Right cardiac atrium (tissue), 5 donors: ENCODE measurements around the gene HOOK1. TPM values are rescaled to one million over a fixed set of nuclear protein-coding genes. Genes with fewer than 3 reads are reported as not detected.

Source experiments
- ATAC-seq, 2 donors: fragments of 200-7000 bp; cut with Tn5 transposase; one replicate each; pipeline versions ENCODE4 v1.8.0 to v1.9.1; 2020; ENCODE audit warnings: moderate library complexity in 2 of 2, mild to moderate bottlenecking in 1 of 2
- DNase-seq, 3 donors: peaks; one replicate each; pipeline ENCODE4 v3.0.0-alpha.2; 2020
- H3K27ac ChIP-seq: one replicate; pipeline ENCODE4 v1.5.1; 2013; ENCODE audit warnings: mild to moderate bottlenecking, low read length, control low read depth, moderate library complexity
- H3K27me3 ChIP-seq: one replicate; pipeline ENCODE4 v1.6.1; 2013; ENCODE audit not compliant: control insufficient read depth, insufficient read depth
- H3K4me1 ChIP-seq: one replicate; pipeline ENCODE4 v1.6.1; 2013; ENCODE audit warnings: low read length; ENCODE audit not compliant: control insufficient read depth, insufficient read depth
- H3K4me3 ChIP-seq: one replicate; pipeline ENCODE4 v1.5.1; 2013; ENCODE audit warnings: low read length, control low read depth
- H3K9me3 ChIP-seq: one replicate; pipeline ENCODE4 v1.6.1; 2013; ENCODE audit warnings: low read length; ENCODE audit not compliant: control insufficient read depth
- WGBS: extraction: QIAGEN DNeasy Blood & Tissue Kit; methylation state at CpG from one replicate; pipeline ENCODE4 v1.1.7; 2013; 5-methylcytosine and 5-hydroxymethylcytosine counted together
- intact Hi-C, 4 donors: fragments of 100-400 bp; cut with DNase I; formaldehyde crosslinking; loops; one replicate each; pipeline versions ENCODE4 v1.11.0 to v1.14.0; 2022 to 2023
- polyA plus RNA-seq: library from polyadenylated mRNA; stranded (reverse); fragments of 200-250 nt; gene quantifications from one replicate; pipeline ENCODE4 v1.2.3, GENCODE V29; 2013
- total RNA-seq, 4 donors: library from RNA; stranded (reverse); fragmentation: NEBNext Ultra II Directional; extraction: Animal tissue kit (Norgen Biotek cat#: 25700); gene quantifications; one replicate each; pipeline ENCODE4 v1.2.1, GENCODE V29; 2021
- donor health status: healthy with polysubstance abuse.
- donor health status: DM: no; HTN: yes; CAD: no.
- donor health status: DM: no; HTN: no; CAD: no.
- donor health status: DM: no; HTN: yes; CAD: no; lungs with severe emphysema.
- donor health status: DM: yes; HTN: yes; CAD: no.

The HOOK1 gene
- total and polyA plus RNA-seq, 5 donors, result 3.9 to 12.0 (median 9.6) TPM

DNA sequence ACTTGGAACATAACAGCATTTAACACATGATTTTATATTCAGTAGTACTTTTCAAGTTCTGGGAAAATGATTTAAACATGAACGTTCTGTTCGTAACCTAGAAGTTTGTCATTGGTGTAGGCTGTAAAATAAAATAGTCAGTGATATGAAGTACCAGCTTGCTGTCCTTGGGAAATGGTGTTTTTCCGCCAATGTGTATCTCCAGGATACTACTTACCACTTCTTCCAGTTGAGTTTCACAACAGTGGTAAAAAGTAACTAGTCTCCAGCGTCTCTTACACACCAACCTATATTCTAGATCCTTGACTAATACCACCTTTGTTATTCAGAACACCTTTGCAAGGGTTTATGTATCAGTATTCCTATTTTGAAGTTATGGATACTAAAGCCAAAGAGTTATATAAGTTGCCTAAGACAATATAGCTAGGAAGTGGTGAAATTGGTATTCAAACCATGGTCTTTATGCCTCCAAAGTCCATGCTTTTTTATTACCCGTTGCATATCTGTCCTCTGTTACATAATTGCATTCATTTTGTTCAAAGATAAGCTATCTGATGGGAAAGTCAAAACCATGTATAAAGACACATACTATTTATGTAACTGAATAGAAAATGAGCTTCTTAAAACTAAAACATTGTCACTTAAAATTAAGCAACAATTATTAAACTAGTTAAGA lies 43.1 kb downstream of the HOOK1 start:
- DNase-seq, result no peak
- H3K27ac ChIP-seq, result no peak overlapping the region
- 81% methylated on average over 5 of the region's 5 CpGs for WGBS
- H3K4me1 ChIP-seq, result no peaks in the 10 kb centered on the region
- H3K27me3 ChIP-seq, result no peaks in the 10 kb centered on the region
- no peak overlapping the region for H3K4me3 ChIP-seq
- H3K9me3 ChIP-seq, result no peaks in the 10 kb centered on the region
- ATAC-seq, result no peak
- intact Hi-C loops, result no loop called here

- Histone ChIP-seq H3K4me3 (no peak overlapping the region), H3K4me1 (no peaks in the 10 kb centered on the region), H3K27me3 (no peaks in the 10 kb centered on the region), H3K27ac (no peak overlapping the region), H3K9me3 (no peaks in the 10 kb centered on the region)
- DNase-seq (no peak), ATAC-seq (no peak)
- intact Hi-C loops, result no loop called here
- 91% methylated on average over 2 of the region's 2 CpGs for WGBS
Measured at GRCh38 chr1:59866462-59866861, 51.7 kb downstream of the HOOK1 start.

GRCh38 chr1:59871746-59872145 lies 57.0 kb downstream of the HOOK1 start:
- Histone ChIP-seq H3K4me3 (no peak overlapping the region), H3K27me3 (no peaks in the 10 kb centered on the region), H3K4me1 (no peaks in the 10 kb centered on the region), H3K9me3 (no peaks in the 10 kb centered on the region), H3K27ac (no peak overlapping the region)
- no peak for ATAC-seq
- intact Hi-C loops, result no loop called here
- no peak for DNase-seq

GRCh38 chr1:59877108-59877682 lies 62.4 kb downstream of the HOOK1 start:
- Histone ChIP-seq H3K4me1 (no peaks in the 10 kb centered on the region), H3K4me3 (no peak overlapping the region), H3K27ac (no peak overlapping the region), H3K27me3 (no peaks in the 10 kb centered on the region), H3K9me3 (no peaks in the 10 kb centered on the region)
- 88% methylated on average over 2 of the region's 2 CpGs for WGBS
- DNase-seq (no peak), ATAC-seq (no peak)
- intact Hi-C loops, result loop anchor here in 1 of 4 donors (5.0 kb wide), 1 partner anchor 70 kb away; no protein-coding TSS in a partner anchor

- ATAC-seq (no peak), DNase-seq (no peak)
- WGBS, result 85% methylated on average over 3 of the region's 3 CpGs
- H3K27me3 ChIP-seq, result no peaks in the 10 kb centered on the region
- no peaks in the 10 kb centered on the region for H3K9me3 ChIP-seq
- no peak overlapping the region for H3K4me3 ChIP-seq
- H3K4me1 ChIP-seq, result no peaks in the 10 kb centered on the region
- intact Hi-C loops, result loop anchor here in 2 of 4 donors (2.0 to 5.0 kb wide), 2 partner anchors 68 to 69 kb away; no protein-coding TSS in a partner anchor
- H3K27ac ChIP-seq, result no peak overlapping the region
Measured at GRCh38 chr1:59878370-59878769, 63.6 kb downstream of the HOOK1 start.

- ATAC-seq (peak; percentile 81 to 89), DNase-seq (peak; percentile 57 to 82 (median 59))
- no peak overlapping the region for H3K27ac ChIP-seq
- no peaks in the 10 kb centered on the region for H3K4me1 ChIP-seq
- H3K4me3 ChIP-seq, result no peak overlapping the region
- H3K9me3 ChIP-seq, result no peaks in the 10 kb centered on the region
- WGBS, result 30% methylated on average over 5 of the region's 5 CpGs
- intact Hi-C loops, result loop anchor here in 2 of 4 donors (2.0 to 5.0 kb wide), 2 partner anchors 67 to 68 kb away; no protein-coding TSS in a partner anchor
- H3K27me3 ChIP-seq, result no peaks in the 10 kb centered on the region
Measured at GRCh38 chr1:59879574-59879973, 64.8 kb downstream of the HOOK1 start.

GRCh38 chr1:59879996-59880505 lies 65.3 kb downstream of the HOOK1 start:
- DNase-seq, result no peak
- 23% methylated on average over 3 of the region's 3 CpGs for WGBS
- Histone ChIP-seq H3K27ac (no peak overlapping the region), H3K27me3 (no peaks in the 10 kb centered on the region), H3K9me3 (no peaks in the 10 kb centered on the region), H3K4me1 (no peaks in the 10 kb centered on the region), H3K4me3 (no peak overlapping the region)
- peak in 1 of 2 donors; percentile 65 for ATAC-seq
- intact Hi-C loops, result loop anchor here (2.0 to 5.0 kb wide), 2 partner anchors 67 kb away; no protein-coding TSS in a partner anchor

DNA sequence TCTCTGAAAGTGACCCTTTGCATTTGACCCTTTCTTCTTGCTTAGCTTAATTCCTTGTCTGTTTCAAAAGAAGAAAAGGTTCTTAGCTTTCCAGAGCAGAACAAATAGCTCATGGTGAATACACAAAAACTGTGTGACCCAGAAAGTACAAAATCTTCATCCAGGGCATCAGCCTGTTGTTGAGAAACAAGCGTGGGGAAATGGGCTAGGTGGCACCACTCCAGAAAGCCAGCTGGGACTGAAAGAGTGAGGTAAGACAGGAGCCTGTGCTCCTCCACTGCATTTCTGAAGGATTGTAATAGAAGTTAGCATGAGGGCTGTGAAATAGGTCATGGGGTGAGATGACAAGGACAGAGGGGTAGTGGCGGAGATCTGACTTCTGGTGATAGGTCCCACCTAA lies 66.0 kb downstream of the HOOK1 start:
- no peak overlapping the region for H3K27ac ChIP-seq
- ATAC-seq (peak in 1 of 2 donors; percentile 48), DNase-seq (peak; percentile 44 to 69 (median 47))
- no peak overlapping the region for H3K4me3 ChIP-seq
- no peaks in the 10 kb centered on the region for H3K27me3 ChIP-seq
- H3K4me1 ChIP-seq, result peaks cover 2% of the 10 kb centered on the region
- 77% methylated on average over 2 of the region's 2 CpGs for WGBS
- H3K9me3 ChIP-seq, result no peaks in the 10 kb centered on the region
- intact Hi-C loops, result loop anchor here in 2 of 4 donors (2.0 to 5.0 kb wide), 2 partner anchors 66 to 67 kb away; no protein-coding TSS in a partner anchor

DNA sequence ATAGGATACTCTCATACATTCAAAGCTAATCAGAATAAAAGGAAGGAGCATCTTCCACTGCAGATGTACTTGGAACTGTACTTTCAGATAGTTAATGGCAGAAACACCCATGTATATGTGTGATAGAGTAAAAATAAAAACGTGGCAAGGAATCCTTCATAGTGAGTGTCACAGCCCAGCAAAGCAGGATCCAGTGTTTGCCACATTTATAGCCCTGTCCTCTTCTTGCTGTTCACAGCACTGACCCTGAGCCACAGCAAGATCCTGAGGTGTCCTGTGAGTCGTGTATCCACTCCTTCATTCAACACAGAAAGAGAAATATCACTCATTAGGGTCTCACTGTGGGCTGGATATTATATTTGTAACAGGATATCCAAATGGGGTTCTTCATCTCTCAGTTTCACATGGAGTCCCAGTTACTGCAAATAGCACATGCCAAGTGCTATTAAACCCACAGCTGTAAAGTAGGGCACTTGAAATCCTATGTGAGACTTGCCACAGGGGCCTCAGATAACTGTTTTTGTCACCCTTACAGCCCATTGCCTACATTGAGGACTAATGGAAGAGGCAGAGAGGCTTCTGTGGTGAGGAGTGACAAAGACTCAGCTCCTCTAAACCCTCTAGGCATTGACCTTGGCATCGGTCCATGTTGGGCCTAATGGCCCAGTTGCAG lies 70.5 kb downstream of the HOOK1 start:
- peak overlapping the region; percentile 30 for H3K27ac ChIP-seq
- H3K9me3 ChIP-seq, result no peaks in the 10 kb centered on the region
- no peak overlapping the region for H3K4me3 ChIP-seq
- H3K4me1 ChIP-seq, result peaks cover 2% of the 10 kb centered on the region
- WGBS, result 43% methylated on average over 3 of the region's 3 CpGs
- peak in 1 of 3 donors; percentile 30 for DNase-seq
- no peaks in the 10 kb centered on the region for H3K27me3 ChIP-seq
- intact Hi-C loops, result loop anchor here in 1 of 4 donors (2.0 kb wide), 1 partner anchor 58 kb away; no protein-coding TSS in a partner anchor
- peak in 1 of 2 donors; percentile 41 for ATAC-seq

GRCh38 chr1:59892841-59893811 lies 78.4 kb downstream of the HOOK1 start:
- Histone ChIP-seq H3K27ac (no peak overlapping the region), H3K9me3 (no peaks in the 10 kb centered on the region), H3K4me3 (no peak overlapping the region), H3K27me3 (no peaks in the 10 kb centered on the region), H3K4me1 (no peaks in the 10 kb centered on the region)
- intact Hi-C loops, result no loop called here
- DNase-seq, result no peak
- no peak for ATAC-seq
- 81% methylated on average over 7 of the region's 7 CpGs for WGBS
